Cerebellar nuclear complex (tissue), 1 donor: ENCODE data around the gene LAX1.
"Not testable (repeated sequence)": the region's sequence is repeated elsewhere in the genome, so short reads cannot be mapped to it uniquely, and the experiment has no call there.

Source experiments
- DNase-seq, 2 experiments: peaks; one replicate each; lab custom pipeline; 2025; lab: John Stamatoyannopoulos, UW

The LAX1 gene

DNA sequence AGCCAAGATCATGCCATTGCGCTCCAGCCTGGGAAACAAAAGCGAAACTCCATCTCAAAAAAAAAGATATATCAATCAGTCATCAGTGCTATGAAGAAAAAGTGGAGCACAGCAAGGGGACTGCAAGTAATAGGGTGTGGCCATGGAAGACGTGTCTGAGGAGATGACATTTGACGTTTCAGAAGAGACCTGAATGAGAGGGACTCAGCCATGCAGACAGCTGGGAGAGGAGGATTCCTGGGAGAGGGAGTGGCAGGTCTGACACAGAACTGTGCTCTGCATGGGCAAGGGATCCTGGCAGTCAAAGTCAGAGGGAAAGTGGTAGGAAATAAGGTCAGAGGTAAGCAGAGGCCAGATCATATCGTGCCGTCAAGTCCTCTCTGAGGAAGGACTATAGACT lies 3.3 kb downstream of the LAX1 start:
- DNase-seq = no peak

GRCh38 chr1:203769505-203770343 lies 4.7 kb downstream of the LAX1 start:
- DNase-seq = peak; percentile 29 to 74

DNA sequence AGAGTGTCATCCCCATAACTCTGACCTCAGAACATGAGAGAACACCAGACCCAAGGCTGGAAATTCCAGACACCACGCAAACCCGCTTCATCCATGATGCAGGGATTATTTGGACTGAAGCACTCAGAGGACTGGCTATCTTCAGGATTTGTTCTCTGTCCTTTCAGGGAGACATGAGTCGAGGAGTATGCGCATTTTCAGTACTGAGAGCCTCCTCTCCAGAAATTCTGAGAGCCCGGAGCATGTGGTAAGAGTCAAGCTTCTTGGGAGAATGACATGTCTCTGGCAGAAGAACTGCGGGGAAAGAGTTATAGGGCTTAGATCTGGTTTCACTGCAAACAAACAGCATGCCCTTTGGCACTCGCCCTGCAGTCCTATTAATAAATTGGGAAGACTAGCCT lies 6.9 kb downstream of the LAX1 start:
- no peak for DNase-seq

GRCh38 chr1:203772836-203773235 lies 7.9 kb downstream of the LAX1 start:
- DNase-seq = no peak

DNA sequence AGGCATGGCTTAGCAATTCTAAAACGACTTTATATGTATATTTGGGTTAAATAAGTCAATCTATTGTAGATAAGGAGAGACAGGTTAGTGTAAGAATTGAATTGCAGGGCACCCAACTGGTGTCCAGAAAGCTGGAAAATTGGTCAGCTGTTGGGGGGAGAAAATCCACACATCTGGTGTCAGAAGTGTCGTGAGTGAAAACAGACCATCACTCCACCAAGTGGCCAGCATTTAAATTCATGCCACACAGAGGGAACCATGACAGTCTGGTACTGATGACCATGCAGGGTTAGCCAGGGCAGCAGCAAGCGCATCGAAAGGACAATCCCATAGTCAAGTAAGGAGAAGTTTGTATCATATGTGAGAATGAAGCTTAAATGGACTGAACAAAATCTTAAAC lies 11.7 kb downstream of the LAX1 start:
- no peak for DNase-seq

DNA sequence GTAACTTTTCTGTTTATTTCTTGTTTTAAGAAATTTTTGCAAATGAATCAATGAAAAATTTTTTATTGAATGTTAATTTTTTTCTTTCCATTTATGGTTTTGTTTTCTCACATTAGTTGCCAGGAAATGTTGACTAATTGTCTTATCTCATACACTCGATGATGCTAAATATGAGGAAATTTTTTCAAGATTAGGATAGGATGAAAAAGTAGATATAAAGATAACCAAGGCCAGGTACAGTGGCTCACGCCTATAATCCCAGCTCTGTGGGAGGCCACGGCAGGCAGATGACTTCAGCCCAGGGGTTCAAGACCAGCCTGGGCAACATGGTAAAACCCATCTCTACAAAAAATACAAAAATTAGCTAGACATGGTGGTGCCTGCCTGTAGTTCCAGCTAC lies 12.6 kb downstream of the LAX1 start:
- no peak for DNase-seq

GRCh38 chr1:203778146-203778545 lies 13.2 kb downstream of the LAX1 start:
- DNase-seq = no peak

GRCh38 chr1:203778789-203779188 lies 13.8 kb downstream of the LAX1 start:
- DNase-seq = no peak

- no peak for DNase-seq
Observed at GRCh38 chr1:203781962-203782361, 17.0 kb downstream of the LAX1 start.

DNA sequence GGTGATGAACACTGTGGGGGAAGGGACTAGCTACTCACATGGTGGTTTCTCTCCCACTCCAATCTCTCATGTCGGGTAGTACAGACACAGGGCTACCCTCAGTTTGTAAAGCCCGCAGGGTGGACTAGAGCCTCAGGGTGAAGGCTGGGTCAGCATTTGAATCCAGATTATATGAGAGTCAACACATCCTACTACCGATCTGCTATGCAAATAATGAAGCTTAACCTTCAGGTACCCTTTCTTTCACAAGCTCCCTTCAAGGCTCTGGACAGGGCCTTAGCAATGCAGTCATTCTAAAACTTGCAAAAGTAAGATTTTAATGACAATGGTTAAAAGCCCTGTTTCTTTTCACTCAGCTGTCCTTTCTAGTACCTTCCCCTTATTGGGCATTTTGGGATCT lies 25.0 kb downstream of the LAX1 start:
- DNase-seq = no peak

- no peak for DNase-seq
Observed at GRCh38 chr1:203791498-203791897, 26.5 kb downstream of the LAX1 start.

- DNase-seq = no peak
Observed at GRCh38 chr1:203792486-203792885, 27.5 kb downstream of the LAX1 start.

DNA sequence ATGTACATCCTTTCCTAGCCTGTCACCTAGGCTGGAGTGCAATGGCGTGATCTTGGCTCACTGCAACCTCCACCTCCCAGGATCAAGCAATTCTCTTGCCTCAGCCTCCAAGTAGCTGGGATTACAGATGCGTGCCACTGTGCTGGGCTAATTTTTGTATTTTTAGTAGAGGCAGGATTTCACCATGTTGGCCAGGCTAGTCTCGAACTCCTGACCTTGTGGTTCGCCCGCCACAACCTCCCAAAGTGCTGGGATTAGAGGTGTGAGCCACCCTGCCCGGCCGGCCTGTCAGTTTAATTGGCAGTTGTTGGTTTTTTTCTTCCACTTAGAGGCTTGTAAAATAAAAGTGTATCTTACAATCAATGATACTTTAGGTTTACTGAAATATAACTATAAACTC lies 28.6 kb downstream of the LAX1 start:
- not testable (repeated sequence) for DNase-seq

- no peak for DNase-seq
Observed at GRCh38 chr1:203794764-203795440, 29.9 kb downstream of the LAX1 start.

DNA sequence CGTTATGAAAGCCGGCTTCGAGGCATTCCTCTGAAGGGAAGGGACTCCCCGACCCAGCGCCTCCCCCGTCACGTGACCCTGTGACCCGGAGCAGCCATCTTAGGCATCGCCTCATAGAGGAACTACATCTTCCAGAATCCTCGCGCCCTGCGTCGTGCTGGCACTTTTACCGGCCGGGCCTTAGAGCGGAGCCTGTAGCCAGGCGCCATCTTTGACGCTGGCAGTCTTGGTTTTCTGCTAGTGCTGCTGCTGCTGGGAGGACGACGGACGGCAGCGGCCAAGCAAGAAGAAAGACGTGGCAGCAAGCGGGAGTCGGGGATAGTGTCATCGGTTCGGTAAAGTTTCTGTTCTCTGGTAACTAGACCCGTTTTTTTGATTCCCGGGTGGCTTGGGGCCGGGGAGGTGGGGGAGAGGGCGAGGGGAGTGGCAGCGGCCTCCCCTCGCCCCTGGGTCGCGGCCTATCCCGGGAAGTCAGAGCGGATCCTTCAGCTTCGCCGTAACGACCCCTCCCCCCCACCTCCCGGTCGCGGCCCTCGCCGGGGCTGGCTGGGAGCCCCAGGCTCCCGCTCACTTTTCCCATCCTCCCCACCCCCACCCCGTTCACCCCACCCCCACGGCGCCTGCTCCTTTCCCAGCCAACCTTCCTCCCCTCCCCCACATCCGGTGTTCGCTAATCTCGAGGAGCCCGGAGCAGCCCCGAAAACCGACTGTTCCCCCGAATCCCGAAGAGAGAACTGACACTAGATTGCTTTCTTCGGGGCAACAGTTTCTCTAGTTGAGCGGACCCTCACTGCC lies 30.7 kb downstream of the LAX1 start, which contains the start of the genes ZBED6 and ZC3H11A:
Gene ZBED6, plus strand, starts transcription at position 183 of the 795 bp plus-strand sequence. CDS start 1,900 bp downstream, outside the sequence.
Gene ZC3H11A, plus strand, starts transcription at position 183 of the 795 bp plus-strand sequence. CDS start 21,448 bp downstream, outside the sequence.
- DNase-seq = peak; percentile 88 to 90

GRCh38 chr1:203796236-203796605 lies 31.2 kb downstream of the LAX1 start:
- no peak for DNase-seq

DNA sequence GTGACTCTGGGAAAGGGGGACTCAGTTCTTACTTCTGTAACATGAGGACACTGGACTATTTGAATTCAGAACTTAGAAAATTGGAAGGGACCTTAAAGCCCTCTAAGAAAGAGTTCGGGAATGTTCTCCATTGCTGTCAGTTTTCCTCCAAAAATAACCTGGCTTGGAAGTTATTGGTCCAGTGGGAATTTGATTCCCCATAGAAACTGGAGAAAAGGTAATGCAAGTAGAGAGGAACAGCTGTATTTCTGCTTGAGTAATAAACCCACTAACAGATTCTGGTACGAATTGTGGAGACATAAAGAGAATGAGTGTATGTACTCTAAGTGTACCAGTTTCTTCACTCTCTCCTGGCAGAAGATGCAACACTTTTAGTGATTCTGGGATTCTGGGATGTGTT lies 32.2 kb downstream of the LAX1 start:
- no peak for DNase-seq

DNA sequence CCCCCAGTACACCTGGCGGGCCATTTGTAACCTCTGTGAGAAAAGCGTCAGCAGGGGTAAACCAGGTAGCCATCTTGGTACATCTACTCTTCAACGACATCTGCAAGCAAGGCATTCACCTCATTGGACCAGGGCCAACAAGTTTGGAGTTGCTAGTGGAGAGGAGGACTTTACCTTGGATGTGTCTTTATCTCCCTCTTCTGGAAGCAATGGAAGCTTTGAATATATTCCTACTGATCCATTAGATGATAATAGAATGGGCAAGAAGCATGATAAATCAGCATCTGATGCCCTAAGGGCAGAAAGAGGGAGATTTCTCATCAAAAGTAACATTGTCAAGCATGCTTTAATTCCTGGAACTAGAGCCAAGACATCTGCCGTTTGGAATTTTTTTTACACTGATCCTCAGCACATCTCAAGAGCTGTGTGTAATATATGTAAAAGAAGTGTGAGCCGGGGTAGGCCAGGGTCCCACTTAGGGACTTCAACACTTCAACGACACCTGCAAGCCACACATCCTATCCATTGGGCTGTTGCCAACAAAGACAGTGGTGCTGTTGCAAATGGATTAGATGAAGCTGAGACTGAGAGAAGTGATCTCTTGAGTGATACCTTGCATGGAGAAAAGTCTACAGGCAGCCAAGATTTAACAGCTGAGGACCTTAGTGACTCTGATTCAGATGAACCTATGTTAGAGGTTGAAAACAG lies 33.1 kb downstream of the LAX1 start:
- no peak for DNase-seq

- no peak for DNase-seq
Observed at GRCh38 chr1:203799157-203799556, 34.2 kb downstream of the LAX1 start.

DNA sequence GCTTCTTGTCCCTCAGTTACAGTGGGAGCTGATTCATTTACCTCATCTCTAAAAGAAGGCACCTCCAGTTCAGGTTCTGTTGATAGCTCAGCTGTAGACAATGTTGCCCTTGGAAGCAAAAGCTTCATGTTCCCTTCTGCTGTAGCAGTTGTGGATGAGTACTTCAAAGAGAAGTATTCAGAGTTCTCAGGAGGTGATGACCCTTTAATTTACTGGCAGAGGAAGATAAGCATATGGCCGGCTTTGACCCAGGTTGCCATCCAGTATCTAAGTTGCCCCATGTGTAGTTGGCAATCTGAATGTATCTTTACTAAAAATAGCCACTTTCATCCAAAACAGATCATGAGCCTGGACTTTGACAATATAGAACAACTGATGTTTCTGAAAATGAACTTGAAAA lies 35.0 kb downstream of the LAX1 start:
- DNase-seq = no peak

- DNase-seq = no peak
Observed at GRCh38 chr1:203805689-203806088, 40.7 kb downstream of the LAX1 start.

DNA sequence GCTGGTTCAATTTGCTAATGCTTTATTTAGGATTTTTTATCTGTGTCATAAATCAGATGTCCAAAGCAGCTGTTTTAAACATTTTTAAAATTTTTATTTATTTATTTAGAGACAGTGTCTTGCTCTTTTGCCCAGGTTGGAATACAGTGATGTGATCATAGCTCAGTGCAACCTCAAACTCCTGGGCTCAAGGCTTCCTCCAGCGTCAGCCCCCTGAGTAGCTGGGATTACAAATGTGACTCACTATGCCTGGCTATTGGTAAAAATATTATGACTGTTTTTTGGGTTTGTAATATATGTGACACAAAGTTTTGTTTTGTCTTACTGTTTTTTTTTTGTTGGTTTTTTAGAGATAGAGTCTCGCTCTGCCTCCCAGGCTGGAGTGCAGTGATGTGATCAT lies 42.2 kb downstream of the LAX1 start:
- DNase-seq = no peak
